22Rv1 (cell line): Measurements from ENCODE around the gene PNPLA5.

Source experiments
- H3K27ac ChIP-seq: fragments of 450-650 bp; 2 replicates; pipeline ENCODE4 v1.5.1; 2017
- ZFX ChIP-seq: fragments of 450-650 bp; IDR thresholded peaks from 2 replicates; pipeline ENCODE4 v1.6.1; 2017; ENCODE audit warnings: antibody characterized with exemption, borderline replicate concordance
- TF ChIP-seq, protein P1 (sequence below): fragments of 450-650 bp; IDR thresholded peaks from 2 replicates; pipeline ENCODE4 v1.5.1; 2017; ENCODE audit warnings: mild to moderate bottlenecking

Gene PNPLA5

DNA sequence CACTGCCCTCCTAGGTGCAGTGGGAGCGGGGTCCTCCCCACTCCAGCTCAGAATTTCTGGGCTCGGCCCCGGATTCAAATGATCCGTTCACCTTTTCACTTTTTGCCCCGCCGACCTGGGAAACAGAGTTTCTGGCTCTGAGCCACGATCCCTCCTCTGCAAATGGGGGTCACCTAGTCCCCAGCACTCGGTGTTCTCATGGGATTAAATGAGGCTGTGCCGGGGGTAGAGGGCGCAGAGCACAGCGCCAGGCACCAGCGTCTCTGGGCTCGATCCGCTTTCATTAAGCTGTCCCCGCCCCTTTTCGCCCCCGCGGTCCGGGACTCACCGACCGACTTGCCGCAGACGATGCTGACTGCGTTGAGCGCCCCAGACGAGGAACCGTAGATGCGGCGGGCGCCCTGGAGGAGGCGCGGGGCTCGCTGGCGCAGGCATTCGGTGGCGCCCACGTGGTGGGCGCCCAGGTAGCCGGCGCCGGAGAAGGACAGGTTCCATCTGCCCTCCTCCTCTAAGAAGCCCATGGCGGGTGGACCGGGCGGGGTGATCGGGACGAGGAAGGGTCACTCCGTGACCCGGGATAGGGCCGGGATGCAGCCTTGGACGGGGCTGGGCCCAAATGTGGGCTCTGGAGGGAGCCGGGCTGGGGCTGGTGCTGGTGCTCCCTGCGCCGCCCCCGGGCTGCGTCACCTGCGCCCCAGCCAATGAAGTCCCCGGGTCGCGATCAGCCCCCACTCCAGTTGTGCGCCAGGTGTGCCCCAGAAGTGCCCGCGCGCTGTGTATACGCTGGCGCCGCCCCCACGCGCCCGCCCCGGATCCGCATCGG, at the start of gene PNPLA5:
PNPLA5 (minus strand) TSS at position 654 of the 823 bp plus-strand sequence; CDS start at position 521, 133 bp downstream.
- H3K27ac ChIP-seq, result no peak within 1 kb of the TSS
- TF ChIP-seq ZFX, result no peak
- TF ChIP-seq, protein P1, sequence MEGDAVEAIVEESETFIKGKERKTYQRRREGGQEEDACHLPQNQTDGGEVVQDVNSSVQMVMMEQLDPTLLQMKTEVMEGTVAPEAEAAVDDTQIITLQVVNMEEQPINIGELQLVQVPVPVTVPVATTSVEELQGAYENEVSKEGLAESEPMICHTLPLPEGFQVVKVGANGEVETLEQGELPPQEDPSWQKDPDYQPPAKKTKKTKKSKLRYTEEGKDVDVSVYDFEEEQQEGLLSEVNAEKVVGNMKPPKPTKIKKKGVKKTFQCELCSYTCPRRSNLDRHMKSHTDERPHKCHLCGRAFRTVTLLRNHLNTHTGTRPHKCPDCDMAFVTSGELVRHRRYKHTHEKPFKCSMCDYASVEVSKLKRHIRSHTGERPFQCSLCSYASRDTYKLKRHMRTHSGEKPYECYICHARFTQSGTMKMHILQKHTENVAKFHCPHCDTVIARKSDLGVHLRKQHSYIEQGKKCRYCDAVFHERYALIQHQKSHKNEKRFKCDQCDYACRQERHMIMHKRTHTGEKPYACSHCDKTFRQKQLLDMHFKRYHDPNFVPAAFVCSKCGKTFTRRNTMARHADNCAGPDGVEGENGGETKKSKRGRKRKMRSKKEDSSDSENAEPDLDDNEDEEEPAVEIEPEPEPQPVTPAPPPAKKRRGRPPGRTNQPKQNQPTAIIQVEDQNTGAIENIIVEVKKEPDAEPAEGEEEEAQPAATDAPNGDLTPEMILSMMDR, result no peak

DNA sequence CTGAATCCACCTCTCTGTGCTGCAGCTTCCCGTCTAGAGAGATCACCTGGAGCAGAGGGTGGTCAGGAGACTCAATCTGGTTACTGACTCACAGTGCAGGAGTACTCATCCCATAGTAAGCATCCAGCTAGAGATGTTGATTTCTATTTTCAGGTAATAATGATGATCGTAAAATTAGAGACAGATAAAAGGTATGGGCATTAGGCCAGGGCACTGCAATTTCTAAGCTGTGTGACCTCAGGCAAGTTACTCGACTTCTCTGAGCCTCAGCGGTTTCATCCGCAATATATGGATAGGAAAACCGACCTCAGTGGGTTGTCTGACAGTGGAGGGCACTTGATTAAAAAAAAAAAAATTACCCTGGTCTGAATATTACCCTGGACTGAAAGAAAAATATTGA, 49.6 kb upstream of the PNPLA5 start:
- no peak overlapping the region for H3K27ac ChIP-seq
- TF ChIP-seq ZFX, result no peak
- TF ChIP-seq, protein P1, result no peak

- H3K27ac ChIP-seq, result no peak overlapping the region
- no peak for TF ChIP-seq ZFX
- TF ChIP-seq, protein P1, result no peak
Measured at GRCh38 chr22:43931771-43932170, 40.0 kb upstream of the PNPLA5 start.

GRCh38 chr22:43928908-43929307, 37.1 kb upstream of the PNPLA5 start:
- no peak overlapping the region for H3K27ac ChIP-seq
- TF ChIP-seq, protein P1, result no peak
- TF ChIP-seq ZFX, result no peak

DNA sequence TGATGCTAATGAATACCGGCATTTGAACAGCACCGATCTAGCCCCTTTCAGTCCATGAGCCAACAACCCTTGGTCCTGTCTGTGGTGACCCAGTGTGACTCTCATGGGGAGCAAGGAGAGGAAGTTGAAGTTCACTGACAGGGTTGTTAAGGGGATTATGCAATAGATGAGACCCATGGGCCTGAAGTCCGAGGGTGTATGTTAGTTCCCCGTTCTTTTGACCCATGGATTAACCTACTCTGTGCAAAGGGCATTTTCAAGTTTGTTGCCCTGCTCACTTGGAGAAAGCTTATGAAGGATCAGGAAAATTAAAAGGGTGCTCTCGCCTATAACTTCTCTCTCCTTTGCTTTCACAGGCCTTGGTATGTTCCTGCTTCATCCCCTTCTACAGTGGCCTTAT, 36.7 kb upstream of the PNPLA5 start:
- no peak for TF ChIP-seq ZFX
- TF ChIP-seq, protein P1, result no peak
- H3K27ac ChIP-seq, result no peak overlapping the region

DNA sequence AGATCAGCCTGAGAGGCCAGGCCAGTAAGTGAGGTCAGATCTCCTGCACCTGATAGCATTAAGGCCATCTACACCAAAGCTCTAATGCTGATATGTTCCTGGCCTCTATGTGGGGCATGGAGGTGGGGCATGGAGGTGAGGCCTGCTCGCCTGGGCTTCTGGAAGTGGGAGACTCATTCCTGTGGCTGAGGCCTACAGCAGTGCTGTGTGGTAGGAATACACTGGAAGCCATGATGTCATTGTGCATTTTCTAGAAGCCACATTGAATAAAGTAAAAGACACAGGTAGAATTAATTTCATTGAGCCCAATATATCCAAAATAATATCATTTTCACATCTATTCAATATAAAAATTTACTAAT, 34.5 kb upstream of the PNPLA5 start:
- H3K27ac ChIP-seq, result no peak overlapping the region
- TF ChIP-seq ZFX, result no peak
- TF ChIP-seq, protein P1, result no peak
